Sigmoid colon (tissue), 7 donors: ENCODE measurements around the gene CBX7. TPM values are rescaled to one million over a fixed set of nuclear protein-coding genes. Genes with fewer than 3 reads are reported as not detected.

Experiments
- DNase-seq: peaks from one replicate; pipeline ENCODE4 v3.0.0-alpha.2; 2019
- H3K27ac ChIP-seq, 4 donors: fragments of 200-600 bp; sonication (generic); one replicate each; pipeline ENCODE4 v1.5.1; 2016 to 2019; ENCODE audit warnings: mild to moderate bottlenecking in 1 of 4
- H3K27me3 ChIP-seq, 3 donors: fragments of 200-600 bp; sonication (generic); one replicate each; pipeline ENCODE4 v1.5.1; 2019; ENCODE audit warnings: mild to moderate bottlenecking in 1 of 3
- H3K36me3 ChIP-seq, 4 donors: fragments of 200-600 bp; sonication (generic); one replicate each; pipeline ENCODE4 v1.5.1; 2016 to 2019
- H3K4me1 ChIP-seq, 4 donors: fragments of 200-600 bp; sonication (generic); one replicate each; pipeline ENCODE4 v1.5.1; 2017 to 2019
- H3K4me3 ChIP-seq, 4 donors: fragments of 200-600 bp; sonication (generic); one replicate each; pipeline ENCODE4 v1.5.1; 2017 to 2019; ENCODE audit warnings: mild to moderate bottlenecking in 2 of 4, moderate library complexity in 1 of 4
- H3K9me3 ChIP-seq, 4 donors: fragments of 200-600 bp in 3 of 4; sonication (generic) in 3 of 4; one replicate each; pipeline versions ENCODE4 v1.5.1 to v1.6.1; 2013 to 2019
- EP300 ChIP-seq, 4 donors: sonication (generic); formaldehyde crosslinking; IDR thresholded peaks; one replicate each; pipeline ENCODE4 v1.6.1; 2017; ENCODE audit warnings: antibody characterized with exemption in 4 of 4
- POLR2A ChIP-seq, 2 donors: fragments of 450-650 bp; IDR thresholded peaks; one replicate each; pipeline ENCODE4 v1.6.1; 2016; ENCODE audit warnings: antibody characterized with exemption in 2 of 2, mild to moderate bottlenecking in 2 of 2, moderate library complexity in 2 of 2
- POLR2AphosphoS5 ChIP-seq, 4 donors: sonication (generic); formaldehyde crosslinking; IDR thresholded peaks; one replicate each; pipeline ENCODE4 v1.6.1; 2017; ENCODE audit warnings: antibody characterized with exemption in 4 of 4
- WGBS, 2 donors: extraction: QIAGEN DNeasy Blood & Tissue Kit; methylation state at CpG; one replicate each; pipeline ENCODE4 v1.1.7; 2013; 5-methylcytosine and 5-hydroxymethylcytosine counted together
- intact Hi-C: fragments of 100-400 bp; cut with DNase I; formaldehyde crosslinking; loops from one replicate; pipeline ENCODE4 v1.15.1; 2023
- polyA plus RNA-seq, 3 donors: library from polyadenylated mRNA; stranded (reverse); fragments of 200-250 nt; gene quantifications; one replicate each; pipeline ENCODE4 v1.2.3, GENCODE V29; 2013
- total RNA-seq, 4 donors: library from RNA; depleted of rRNA; stranded (reverse); fragments of >200 nt; gene quantifications; one replicate each; pipeline ENCODE4 v1.1.0, GENCODE V29; 2016
- TF ChIP-seq, protein P1 (sequence below), 4 experiments: fragments of 450-650 bp in 3 of 4; fragments of 200-600 bp in 1 of 4; IDR thresholded peaks; one replicate each; pipeline ENCODE4 v1.5.1; 2016 to 2019; ENCODE audit warnings: antibody characterized with exemption in 4 of 4, mild to moderate bottlenecking in 3 of 4, moderate library complexity in 2 of 4
- donor health status: healthy with polysubstance abuse.
- donor health status: Bipolar disorder and iron deficiency.
- donor health status: healthy.

The CBX7 gene
- total and polyA plus RNA-seq, 7 donors = 10.9 to 166 (median 108) TPM

- intact Hi-C loops = no loop called here
- DNase-seq = no peak
- WGBS, 2 donors = 80 to 81% methylated on average over 14 of the region's 14 CpGs
- H3K27me3 ChIP-seq = peaks cover 0 to 3% (median 0%) of the 10 kb centered on the region in 3 donors
- H3K36me3 ChIP-seq = no peaks in the 10 kb centered on the region
- no peaks in the 10 kb centered on the region for H3K9me3 ChIP-seq
- no peak overlapping the region for H3K4me3 ChIP-seq
- H3K4me1 ChIP-seq = no peaks in the 10 kb centered on the region
- TF ChIP-seq EP300 (IDR thresholded peaks at IDR 0.05) (no peak), POLR2AphosphoS5 (IDR thresholded peaks at IDR 0.05) (no peak), POLR2A (IDR thresholded peaks at IDR 0.05) (no peak)
- TF ChIP-seq, protein P1, sequence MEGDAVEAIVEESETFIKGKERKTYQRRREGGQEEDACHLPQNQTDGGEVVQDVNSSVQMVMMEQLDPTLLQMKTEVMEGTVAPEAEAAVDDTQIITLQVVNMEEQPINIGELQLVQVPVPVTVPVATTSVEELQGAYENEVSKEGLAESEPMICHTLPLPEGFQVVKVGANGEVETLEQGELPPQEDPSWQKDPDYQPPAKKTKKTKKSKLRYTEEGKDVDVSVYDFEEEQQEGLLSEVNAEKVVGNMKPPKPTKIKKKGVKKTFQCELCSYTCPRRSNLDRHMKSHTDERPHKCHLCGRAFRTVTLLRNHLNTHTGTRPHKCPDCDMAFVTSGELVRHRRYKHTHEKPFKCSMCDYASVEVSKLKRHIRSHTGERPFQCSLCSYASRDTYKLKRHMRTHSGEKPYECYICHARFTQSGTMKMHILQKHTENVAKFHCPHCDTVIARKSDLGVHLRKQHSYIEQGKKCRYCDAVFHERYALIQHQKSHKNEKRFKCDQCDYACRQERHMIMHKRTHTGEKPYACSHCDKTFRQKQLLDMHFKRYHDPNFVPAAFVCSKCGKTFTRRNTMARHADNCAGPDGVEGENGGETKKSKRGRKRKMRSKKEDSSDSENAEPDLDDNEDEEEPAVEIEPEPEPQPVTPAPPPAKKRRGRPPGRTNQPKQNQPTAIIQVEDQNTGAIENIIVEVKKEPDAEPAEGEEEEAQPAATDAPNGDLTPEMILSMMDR (IDR thresholded peaks at IDR 0.05) = no peak
- no peak overlapping the region for H3K27ac ChIP-seq
Observed at GRCh38 chr22:39094717-39095389, 57.6 kb downstream of the CBX7 start.

DNA sequence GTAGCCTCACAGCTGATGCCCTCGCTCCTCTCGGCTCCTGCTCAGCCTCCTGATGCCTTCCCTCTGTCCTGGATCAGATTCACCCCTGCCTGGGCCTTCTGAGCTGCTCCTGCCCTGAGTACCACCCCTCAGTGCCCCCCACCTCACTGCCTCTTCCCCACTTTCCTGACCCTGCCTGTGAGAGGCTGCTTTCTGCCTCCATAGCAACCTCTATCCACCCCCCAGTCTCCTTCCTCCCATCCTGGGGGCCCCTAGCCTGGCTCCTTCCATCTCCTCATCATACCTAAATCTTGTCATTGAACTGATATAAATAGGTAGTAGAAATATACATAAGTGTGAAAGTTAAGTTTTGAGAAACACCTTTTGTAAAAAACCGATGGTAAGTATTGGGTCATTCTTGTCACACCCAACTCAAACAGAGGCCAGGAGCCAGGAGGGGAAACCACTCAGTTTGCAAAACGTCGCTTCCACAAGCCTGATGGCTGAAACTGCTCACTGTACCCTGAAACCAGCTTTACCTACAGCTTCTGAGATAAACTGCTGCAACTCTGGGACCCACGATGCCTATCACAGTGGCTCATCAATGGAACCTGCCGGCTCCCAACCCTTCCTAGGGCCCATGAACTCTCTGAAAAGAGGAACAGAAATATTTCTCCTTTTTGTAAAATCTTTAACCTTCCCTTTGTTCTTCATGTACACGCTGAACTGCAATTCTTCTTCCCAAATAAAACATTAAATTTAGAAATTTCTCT, 60.2 kb downstream of the CBX7 start:
- intact Hi-C loops = no loop called here
- H3K27ac ChIP-seq = no peak overlapping the region
- no peaks in the 10 kb centered on the region for H3K36me3 ChIP-seq
- H3K4me1 ChIP-seq = peaks cover 0 to 4% (median 2%) of the 10 kb centered on the region in 4 donors
- WGBS, 2 donors = 35 to 61% methylated on average over 8 of the region's 8 CpGs
- TF ChIP-seq POLR2A (IDR thresholded peaks at IDR 0.05) (no peak), EP300 (IDR thresholded peaks at IDR 0.05) (no peak), POLR2AphosphoS5 (IDR thresholded peaks at IDR 0.05) (no peak)
- TF ChIP-seq, protein P1 (IDR thresholded peaks at IDR 0.05) = no peak
- H3K9me3 ChIP-seq = no peaks in the 10 kb centered on the region
- H3K27me3 ChIP-seq = peaks cover 0 to 3% (median 0%) of the 10 kb centered on the region in 3 donors
- no peak for DNase-seq
- H3K4me3 ChIP-seq = no peak overlapping the region

DNA sequence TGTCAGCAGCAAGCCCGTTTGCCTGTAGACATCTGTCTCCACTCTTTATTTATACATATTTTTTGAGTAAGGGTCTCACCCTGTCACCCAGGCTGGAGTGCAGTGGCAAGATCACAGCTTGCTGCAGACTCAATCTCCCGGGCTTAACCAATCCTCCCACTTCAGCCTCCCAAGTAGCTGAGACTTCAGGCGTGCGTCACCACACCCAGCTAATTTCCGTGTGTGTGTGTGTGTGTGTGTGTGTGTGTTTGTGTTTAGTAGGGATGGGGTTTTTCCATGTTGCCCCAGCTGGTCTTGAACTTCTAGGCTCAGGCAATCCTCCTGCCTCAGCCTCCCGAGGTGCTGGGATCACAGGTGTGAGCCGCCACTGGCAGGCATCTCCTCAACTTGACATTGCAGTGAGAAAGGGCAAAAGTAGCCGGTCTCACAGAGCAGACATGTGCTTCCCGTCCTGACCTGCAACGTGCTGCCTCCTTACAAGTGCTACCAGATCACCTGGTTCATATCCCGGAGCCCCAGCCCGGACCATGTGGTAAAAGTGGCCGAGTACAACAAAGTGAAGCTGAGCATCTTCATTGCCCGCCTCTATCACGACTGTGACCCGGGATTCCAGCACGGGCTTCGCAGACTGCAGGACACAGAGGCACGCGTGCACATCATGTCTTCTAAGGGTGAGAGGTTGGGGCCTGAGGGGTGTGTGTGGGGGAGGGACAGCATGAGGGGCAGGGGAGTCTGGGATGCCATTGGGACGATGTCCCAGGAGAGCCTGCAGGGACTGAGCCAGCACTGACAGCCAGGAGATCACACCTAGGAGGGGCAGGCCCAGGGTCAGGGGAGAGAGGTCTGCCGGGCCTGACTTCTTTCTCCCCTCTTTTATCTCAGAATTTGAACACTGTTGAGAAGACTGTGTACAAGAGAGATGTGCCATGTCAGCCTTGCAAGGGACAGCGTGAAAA, 61.1 kb downstream of the CBX7 start:
- Histone ChIP-seq H3K36me3 (no peaks in the 10 kb centered on the region), H3K27ac (no peak overlapping the region), H3K4me1 (peaks cover 0 to 4% (median 2%) of the 10 kb centered on the region in 4 donors), H3K27me3 (peaks cover 0 to 3% (median 0%) of the 10 kb centered on the region in 3 donors), H3K9me3 (no peaks in the 10 kb centered on the region), H3K4me3 (no peak overlapping the region)
- DNase-seq = no peak
- TF ChIP-seq POLR2AphosphoS5 (IDR thresholded peaks at IDR 0.05) (no peak), POLR2A (IDR thresholded peaks at IDR 0.05) (no peak), EP300 (IDR thresholded peaks at IDR 0.05) (no peak)
- TF ChIP-seq, protein P1 (IDR thresholded peaks at IDR 0.05) = no peak
- WGBS, 2 donors = 69 to 83% methylated on average over 23 of the region's 23 CpGs
- intact Hi-C loops = no loop called here

DNA sequence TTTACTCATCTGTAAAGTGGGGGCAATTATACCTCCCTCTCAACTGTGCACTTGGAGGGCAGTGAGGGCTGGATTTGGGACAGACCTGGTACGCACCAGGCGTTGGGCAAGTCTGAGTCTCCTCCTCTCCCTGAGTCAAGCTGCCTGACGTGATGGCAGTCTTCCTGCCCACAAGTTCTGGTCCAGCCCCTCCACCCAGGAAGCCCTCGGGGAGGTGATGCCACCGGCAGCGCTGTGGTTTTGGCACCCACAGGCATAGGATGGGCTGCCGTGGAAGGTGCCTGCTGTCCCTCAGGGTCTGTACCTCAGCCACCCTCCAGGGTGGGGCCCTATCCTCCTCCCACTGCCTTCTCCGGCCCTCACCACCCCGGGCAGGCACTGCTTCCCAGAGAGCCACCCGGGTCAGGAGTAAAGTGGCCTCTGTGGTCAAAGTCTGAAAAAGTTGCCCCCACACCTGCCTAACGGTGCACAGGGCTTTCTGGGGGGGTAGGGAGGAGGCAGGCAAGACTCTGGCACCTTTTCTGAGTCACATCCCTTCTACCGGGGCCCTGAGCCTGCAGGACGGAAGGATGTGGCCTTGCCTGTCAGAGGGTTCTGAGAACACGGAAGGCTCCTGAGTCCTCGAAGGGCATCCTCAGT, 61.9 kb downstream of the CBX7 start:
- no peaks in the 10 kb centered on the region for H3K9me3 ChIP-seq
- peaks cover 0 to 4% (median 2%) of the 10 kb centered on the region in 4 donors for H3K4me1 ChIP-seq
- TF ChIP-seq POLR2A (IDR thresholded peaks at IDR 0.05) (no peak), POLR2AphosphoS5 (IDR thresholded peaks at IDR 0.05) (no peak), EP300 (IDR thresholded peaks at IDR 0.05) (no peak)
- TF ChIP-seq, protein P1 (IDR thresholded peaks at IDR 0.05) = no peak
- no peak overlapping the region for H3K27ac ChIP-seq
- H3K27me3 ChIP-seq = peaks cover 0 to 3% (median 0%) of the 10 kb centered on the region in 3 donors
- intact Hi-C loops = no loop called here
- DNase-seq = no peak
- no peak overlapping the region for H3K4me3 ChIP-seq
- H3K36me3 ChIP-seq = no peaks in the 10 kb centered on the region
- WGBS, 2 donors = 53 to 60% methylated on average over 15 of the region's 15 CpGs
